HL-60 (cell line): ENCODE measurements around the gene PPP1R3C.

Experiments
- DNase-seq, 2 experiments: peaks; one replicate each; pipeline ENCODE4 v3.0.0-alpha.2; 2010 to 2020; ENCODE audit warnings: low read depth in 1 of 2, low spot score in 1 of 2
- H3K27ac ChIP-seq: fragments of 250-450 bp; sonication (Bioruptor Pico); replicated peaks from 2 replicates; pipeline ENCODE4 v1.5.1; 2020; ENCODE audit warnings: mild to moderate bottlenecking, moderate library complexity
- H3K27me3 ChIP-seq: fragments of 250-450 bp; sonication (Bioruptor Pico); 2 replicates; pipeline ENCODE4 v1.5.1; 2021; ENCODE audit warnings: mild to moderate bottlenecking, moderate library complexity; ENCODE audit not compliant: insufficient read depth, poor library complexity, severe bottlenecking
- H3K4me3 ChIP-seq: replicated peaks from 2 replicates; pipeline ENCODE4 v1.5.1; 2011; ENCODE audit warnings: mild to moderate bottlenecking, control low read depth, low read length; ENCODE audit not compliant: insufficient read depth
- GABPA ChIP-seq: IDR thresholded peaks from 2 replicates; pipeline ENCODE4 v1.6.1; 2012; ENCODE audit warnings: low read depth
- POLR2AphosphoS5 ChIP-seq: IDR thresholded peaks from 2 replicates; pipeline ENCODE4 v1.6.1; 2012; ENCODE audit warnings: low read depth
- REST ChIP-seq: IDR thresholded peaks from 2 replicates; pipeline ENCODE4 v1.6.1; 2012; ENCODE audit warnings: low read depth; ENCODE audit not compliant: insufficient replicate concordance

PPP1R3C gene

GRCh38 chr10:91579329-91579985 lies 53.4 kb downstream of the PPP1R3C start:
- no peak overlapping the region for H3K4me3 ChIP-seq
- no peak overlapping the region for H3K27ac ChIP-seq
- DNase-seq = no peak
- H3K27me3 ChIP-seq = no peaks in the 10 kb centered on the region
- no peak for TF ChIP-seq POLR2AphosphoS5
- TF ChIP-seq GABPA = no peak
- TF ChIP-seq REST = no peak
